ENCODE data around the gene ELANE. TPM values are rescaled to one million over a fixed set of nuclear protein-coding genes. Genes with fewer than 3 reads are reported as not detected.

The ELANE gene
- total and polyA plus RNA-seq, 2 donors from 2014 or later, result 0.85 TPM; not detected in 1

- intact Hi-C loops (cut with DNase I), result no loop called here
- Histone ChIP-seq H3K4me3 (ENCODE audit: low read length in 3 of 3) (no peak overlapping the region), H3K9me3 (ENCODE audit: control insufficient read depth in 2 of 3, insufficient read depth in 1 of 3, low read length in 3 of 3) (no peaks in the 10 kb centered on the region), H3K9ac (ENCODE audit: low read length in 3 of 3) (no peak overlapping the region), H3K4me1 (ENCODE audit: control insufficient read depth in 2 of 3, insufficient read depth in 2 of 3, low read depth in 1 of 3, low read length in 3 of 3) (no peaks in the 10 kb centered on the region), H3K27ac (ENCODE audit: low read depth in 2 of 2, low read length in 2 of 2) (no peak overlapping the region), H3K36me3 (ENCODE audit: control insufficient read depth in 2 of 3, insufficient read depth in 3 of 3, low read length in 3 of 3) (no peaks in the 10 kb centered on the region), H3K27me3 (ENCODE audit: control insufficient read depth, insufficient read depth, low read length) (no peaks in the 10 kb centered on the region)
- no peak for FAIRE-seq
- TF ChIP-seq CTCF (IDR thresholded peaks at IDR 0.05; ENCODE audit: borderline replicate concordance, extremely low read depth, insufficient read depth), result no peak
- no peak for DNase-seq
Measured at GRCh38 chr19:900043-900301, 47.9 kb downstream of the ELANE start.

- H3K36me3 ChIP-seq (ENCODE audit: control insufficient read depth in 2 of 3, insufficient read depth in 3 of 3, low read length in 3 of 3), result no peaks in the 10 kb centered on the region
- H3K4me3 ChIP-seq (ENCODE audit: low read length in 3 of 3), result no peak overlapping the region
- no peak overlapping the region for H3K9ac ChIP-seq (ENCODE audit: low read length in 3 of 3)
- peak in 2 of 5 donors; percentile 13 to 74 for DNase-seq
- H3K27ac ChIP-seq (ENCODE audit: low read depth in 2 of 2, low read length in 2 of 2), result no peak overlapping the region
- H3K27me3 ChIP-seq (ENCODE audit: control insufficient read depth, insufficient read depth, low read length), result no peaks in the 10 kb centered on the region
- H3K9me3 ChIP-seq (ENCODE audit: control insufficient read depth in 2 of 3, insufficient read depth in 1 of 3, low read length in 3 of 3), result no peaks in the 10 kb centered on the region
- no peaks in the 10 kb centered on the region for H3K4me1 ChIP-seq (ENCODE audit: control insufficient read depth in 2 of 3, insufficient read depth in 2 of 3, low read depth in 1 of 3, low read length in 3 of 3)
- intact Hi-C loops (cut with DNase I), result no loop called here
- TF ChIP-seq CTCF (IDR thresholded peaks at IDR 0.05; ENCODE audit: borderline replicate concordance, extremely low read depth, insufficient read depth), result no peak
- no peak for FAIRE-seq
Measured at GRCh38 chr19:900302-901111, 48.4 kb downstream of the ELANE start.

- DNase-seq, result peak in 1 of 5 donors; percentile 56
- no peak for FAIRE-seq
- intact Hi-C loops (cut with DNase I), result no loop called here
Measured at GRCh38 chr19:901216-902092, 49.4 kb downstream of the ELANE start.

More at GRCh38 chr19:901216-902092, 49.4 kb downstream of the ELANE start:
- Histone ChIP-seq H3K9me3 (ENCODE audit: control insufficient read depth in 2 of 3, insufficient read depth in 1 of 3, low read length in 3 of 3) (no peaks in the 10 kb centered on the region), H3K27me3 (ENCODE audit: control insufficient read depth, insufficient read depth, low read length) (no peaks in the 10 kb centered on the region), H3K4me1 (ENCODE audit: control insufficient read depth in 2 of 3, insufficient read depth in 2 of 3, low read depth in 1 of 3, low read length in 3 of 3) (no peaks in the 10 kb centered on the region), H3K4me3 (ENCODE audit: low read length in 3 of 3) (no peak overlapping the region), H3K36me3 (ENCODE audit: control insufficient read depth in 2 of 3, insufficient read depth in 3 of 3, low read length in 3 of 3) (no peaks in the 10 kb centered on the region), H3K9ac (ENCODE audit: low read length in 3 of 3) (no peak overlapping the region), H3K27ac (ENCODE audit: low read depth in 2 of 2, low read length in 2 of 2) (no peak overlapping the region)
- TF ChIP-seq CTCF (IDR thresholded peaks at IDR 0.05; ENCODE audit: borderline replicate concordance, extremely low read depth, insufficient read depth), result no peak
